Measurements from ENCODE around the gene GRK5. TPM values are rescaled to one million over a fixed set of nuclear protein-coding genes. Genes with fewer than 3 reads are reported as not detected.

The GRK5 gene
- total and polyA plus RNA-seq, 9 of the 15 experiments (the other 6 are each of a cell fraction or from before 2014, with no cell fraction given) = 0.46 to 0.83 (median 0.67) TPM; not detected in 2

GRCh38 chr10:119349341-119349740, 142.0 kb downstream of the GRK5 start (continued):
- no peak for TF ChIP-seq REST (IDR thresholded peaks at IDR 0.05; ENCODE audit: borderline replicate concordance)
- no peak for TF ChIP-seq REST (CRISPR knock-in tag; IDR thresholded peaks at IDR 0.05; ENCODE audit: low read depth)

GRCh38 chr10:119349937-119350501, 142.6 kb downstream of the GRK5 start:
- Histone ChIP-seq H4K20me1 (replicated peaks; ENCODE audit: control insufficient read depth, insufficient read depth, low read length) (no peaks in the 10 kb centered on the region), H3K4me2 (ENCODE audit: insufficient read depth, low read length) (no peak overlapping the region), H3K4me3 (no peak overlapping the region), H3K9me3 (replicated peaks; ENCODE audit: control insufficient read depth, insufficient read depth, low read depth, low read length) (no peaks in the 10 kb centered on the region), H2AFZ (ENCODE audit: low read depth, low read length) (no peak overlapping the region), H3K9ac (ENCODE audit: insufficient read depth in 1 of 2, low read depth in 2 of 2, low read length in 2 of 2) (no peak overlapping the region), H3K27me3 (ENCODE audit: control insufficient read depth in 2 of 2, insufficient read depth in 2 of 2, low read length in 2 of 2) (peaks cover 2 to 33% of the 10 kb centered on the region in 2 experiments; a peak in 3 of 5 replicates), H3K27ac (ENCODE audit: extremely low read depth, low read depth, low read length) (no peak overlapping the region), H3K79me2 (ENCODE audit: control insufficient read depth, insufficient read depth, low read length) (no peaks in the 10 kb centered on the region), H3K36me3 (ENCODE audit: control insufficient read depth, insufficient read depth, low read length) (no peaks in the 10 kb centered on the region), H3K9me1 (ENCODE audit: control insufficient read depth, insufficient read depth, low read length) (no peaks in the 10 kb centered on the region), H3K4me1 (replicated peaks in 1 of 2; ENCODE audit: control insufficient read depth in 2 of 2, insufficient read depth in 2 of 2, low read length in 2 of 2) (no peaks in the 10 kb centered on the region; a peak in 1 of 5 replicates)
- in situ Hi-C loops (cut with MboI) (no loop called here), intact Hi-C loops (cut with micrococcal nuclease) (no loop called here)
- ATAC-seq (no peak), FAIRE-seq (no peak), DNase-seq (ENCODE audit: extremely low read depth in 1 of 4, low spot score in 3 of 4) (no peak)
- BruUV-seq (replicated peaks) = no TSS peak
- 11% methylated on average over 6 of the region's 9 CpGs for WGBS (ENCODE audit: insufficient coverage, low coverage, missing lambda C conversion rate)
- ChIA-PET CTCF (ENCODE audit: low intra/inter-chr PET ratio) (no interaction called here), POLR2A (no interaction called here)
- TF ChIP-seq FOXP1 (CRISPR knock-in tag; IDR thresholded peaks at IDR 0.05) = no peak
- TF ChIP-seq MLX (CRISPR knock-in tag; conservative IDR thresholded peaks at IDR 0.05) = no peak
- TF ChIP-seq ZNF639 (CRISPR knock-in tag; conservative IDR thresholded peaks at IDR 0.05 in 1 of 2, IDR thresholded peaks at IDR 0.05 in 1 of 2) = no peak
- no peak for TF ChIP-seq XRCC4 (IDR thresholded peaks at IDR 0.05; ENCODE audit: extremely low read depth, insufficient read depth, insufficient read length)
- no peak for TF ChIP-seq FOXO4 (CRISPR knock-in tag; IDR thresholded peaks at IDR 0.05)
- no peak for TF ChIP-seq SNRNP70 (optimal IDR thresholded peaks at IDR 0.05; ENCODE audit: low read depth, low read length)

Data from K562 (cell line).